PC-9 (cell line): ENCODE data around the gene ZNRF3. TPM values are rescaled to one million over a fixed set of nuclear protein-coding genes. Genes with fewer than 3 reads are reported as not detected.

Source experiments
- BruUV-seq: library from RNA; stranded (reverse); fragments of 400-500 nt; replicated peaks from 2 replicates; lab custom pipeline; 2021; lab: Mats Ljungman, UMichigan
- CTCF ChIA-PET: fragments of 300-600 bp; sonication (Branson Sonifier 250); formaldehyde crosslinking; loops from one replicate; lab custom pipeline; 2022; ENCODE audit warnings: antibody characterized with exemption; lab: Charles Lee
- POLR2A ChIA-PET: fragments of 300-600 bp; sonication (Branson Sonifier 250); formaldehyde crosslinking; loops from one replicate; lab custom pipeline; 2022; ENCODE audit warnings: antibody characterized with exemption; ENCODE audit not compliant: unreplicated experiment; lab: Charles Lee
- DNase-seq, 2 experiments: peaks; one replicate each; pipeline versions ENCODE4 v3.0.0 to v3.0.0-alpha.2; 2015 to 2022; ENCODE audit warnings: mixed read lengths in 1 of 2
- H2AFZ ChIP-seq: fragments of 200-600 bp; sonication (generic); 2 replicates; pipeline ENCODE4 v1.8.1; 2017; ENCODE audit warnings: antibody characterized with exemption
- H3F3A ChIP-seq: fragments of 200-600 bp; sonication (generic); 2 replicates; pipeline ENCODE4 v1.8.1; 2017; ENCODE audit warnings: antibody characterized with exemption, mild to moderate bottlenecking, low read depth; ENCODE audit not compliant: insufficient read depth
- H3K27ac ChIP-seq: fragments of 200-600 bp; sonication (generic); 2 replicates; pipeline ENCODE4 v1.6.1; 2016; ENCODE audit warnings: mixed run types
- H3K27me3 ChIP-seq: fragments of 200-600 bp; sonication (generic); 2 replicates; pipeline ENCODE4 v1.6.1; 2016; ENCODE audit warnings: low read depth, mixed run types; ENCODE audit not compliant: insufficient read depth
- H3K36me3 ChIP-seq: fragments of 200-600 bp; sonication (generic); 2 replicates; pipeline ENCODE4 v1.6.1; 2016; ENCODE audit warnings: low read depth, mixed run types
- H3K4me1 ChIP-seq: fragments of 200-600 bp; sonication (generic); replicated peaks from 2 replicates; pipeline ENCODE4 v1.6.1; 2016; ENCODE audit warnings: mixed run types; ENCODE audit not compliant: insufficient read depth
- H3K4me2 ChIP-seq: fragments of 200-600 bp; sonication (generic); 2 replicates; pipeline ENCODE4 v1.6.1; 2017; ENCODE audit warnings: mixed run types
- H3K4me3 ChIP-seq: fragments of 200-600 bp; sonication (generic); 2 replicates; pipeline ENCODE4 v1.6.1; 2016; ENCODE audit warnings: mixed run types
- H3K79me2 ChIP-seq: fragments of 200-600 bp; sonication (generic); 2 replicates; pipeline ENCODE4 v1.6.1; 2017; ENCODE audit warnings: low read depth, mixed run types
- H3K9me2 ChIP-seq: fragments of 200-600 bp; sonication (generic); 2 replicates; pipeline ENCODE4 v1.8.1; 2017; ENCODE audit warnings: mild to moderate bottlenecking; ENCODE audit not compliant: insufficient read depth
- H3K9me3 ChIP-seq: fragments of 200-600 bp; sonication (generic); 2 replicates; pipeline ENCODE4 v1.8.1; 2016; ENCODE audit warnings: low read depth; ENCODE audit not compliant: insufficient read depth
- H4K20me1 ChIP-seq: fragments of 200-600 bp; sonication (generic); 2 replicates; pipeline ENCODE4 v1.8.1; 2017; ENCODE audit not compliant: insufficient read depth
- CTCF ChIP-seq: fragments of 200-600 bp; sonication (generic); conservative IDR thresholded peaks from 2 replicates; pipeline ENCODE4 v1.6.1; 2017; ENCODE audit warnings: mixed run types, antibody characterized with exemption, mild to moderate bottlenecking, moderate library complexity
- EZH2 ChIP-seq: fragments of 200-600 bp; sonication (generic); IDR thresholded peaks from 2 replicates; pipeline ENCODE4 v1.8.0; 2017; ENCODE audit warnings: antibody characterized with exemption, low read depth
- intact Hi-C: fragments of 100-400 bp; cut with micrococcal nuclease; formaldehyde crosslinking; loops from one replicate; pipeline ENCODE4 v1.10.0; 2022; ENCODE audit not compliant: unreplicated experiment
- total RNA-seq: library from RNA; stranded (reverse); gene quantifications from 2 replicates; pipeline ENCODE4 v1.2.3, GENCODE V29; 2021

The ZNRF3 gene
- total RNA-seq, 1 experiment from 2014 or later, result 5.2 TPM

- CTCF ChIA-PET, result interaction anchor here (0.6 kb wide), 1 partner anchor 96 kb away, joined by 6 read pairs; no protein-coding TSS in a partner anchor
- H3K27ac ChIP-seq, result no peak overlapping the region
- no peaks in the 10 kb centered on the region for H3F3A ChIP-seq
- POLR2A ChIA-PET, result no interaction called here
- DNase-seq, result no peak
- H3K9me2 ChIP-seq, result no peaks in the 10 kb centered on the region; the same call in 1 of the 2 replicates
- H3K4me1 ChIP-seq, result peaks cover 14% of the 10 kb centered on the region
- no peaks in the 10 kb centered on the region for H3K27me3 ChIP-seq
- H3K4me3 ChIP-seq, result no peak overlapping the region
- no peaks in the 10 kb centered on the region for H3K36me3 ChIP-seq
- no TSS peak for BruUV-seq
- H3K9me3 ChIP-seq, result no peaks in the 10 kb centered on the region
- intact Hi-C loops, result no loop called here
- TF ChIP-seq CTCF, result no peak
- no peak for TF ChIP-seq EZH2
- H3K4me2 ChIP-seq, result no peak overlapping the region
- H3K79me2 ChIP-seq, result 0 out of 2 replicates have a peak, but pooled peaks cover 7% of the 10 kb centered on the region
- H2AFZ ChIP-seq, result no peak overlapping the region
- H4K20me1 ChIP-seq, result peaks cover 7% of the 10 kb centered on the region; the same call in 1 of the 2 replicates
These were observed 95.8 kb downstream of the ZNRF3 start for GRCh38 chr22:28978863-28979796.

GRCh38 chr22:28980326-28980725 is 97.0 kb downstream of the ZNRF3 start:
- no peaks in the 10 kb centered on the region for H3K27me3 ChIP-seq
- peaks cover 13% of the 10 kb centered on the region; the same call in 1 of the 2 replicates for H4K20me1 ChIP-seq
- no peak overlapping the region for H3K4me3 ChIP-seq
- H3K36me3 ChIP-seq, result no peaks in the 10 kb centered on the region
- TF ChIP-seq CTCF (no peak), EZH2 (no peak)
- 0 out of 2 replicates have a peak, but pooled peaks cover 7% of the 10 kb centered on the region for H3K79me2 ChIP-seq
- H3K27ac ChIP-seq, result no peak overlapping the region
- no peaks in the 10 kb centered on the region for H3F3A ChIP-seq
- H3K4me1 ChIP-seq, result peaks cover 15% of the 10 kb centered on the region
- no TSS peak for BruUV-seq
- no peaks in the 10 kb centered on the region; the same call in 1 of the 2 replicates for H3K9me2 ChIP-seq
- no peak overlapping the region for H3K4me2 ChIP-seq
- H3K9me3 ChIP-seq, result no peaks in the 10 kb centered on the region
- DNase-seq, result no peak
- H2AFZ ChIP-seq, result no peak overlapping the region
- intact Hi-C loops, result no loop called here
- CTCF ChIA-PET, result no interaction called here
- POLR2A ChIA-PET, result no interaction called here

GRCh38 chr22:28981818-28982499 is 98.6 kb downstream of the ZNRF3 start:
- H3K9me3 ChIP-seq, result no peaks in the 10 kb centered on the region

More at GRCh38 chr22:28981818-28982499, 98.6 kb downstream of the ZNRF3 start:
- H3K79me2 ChIP-seq, result 0 out of 2 replicates have a peak, but pooled peaks cover 7% of the 10 kb centered on the region
- peaks cover 21% of the 10 kb centered on the region for H3K4me1 ChIP-seq
- H2AFZ ChIP-seq, result no peak overlapping the region
- ChIA-PET CTCF (no interaction called here), POLR2A (no interaction called here)
- peaks cover 10% of the 10 kb centered on the region; the same call in 1 of the 2 replicates for H4K20me1 ChIP-seq
- no peak overlapping the region for H3K27ac ChIP-seq
- intact Hi-C loops, result no loop called here
- H3K4me2 ChIP-seq, result no peak overlapping the region
- peaks cover under 1% of the 10 kb centered on the region; the same call in 1 of the 2 replicates for H3K36me3 ChIP-seq
- no peaks in the 10 kb centered on the region for H3F3A ChIP-seq
- H3K27me3 ChIP-seq, result no peaks in the 10 kb centered on the region
- DNase-seq, result no peak
- H3K9me2 ChIP-seq, result no peaks in the 10 kb centered on the region; the same call in 1 of the 2 replicates
- no TSS peak for BruUV-seq
- H3K4me3 ChIP-seq, result no peak overlapping the region
- no peak for TF ChIP-seq CTCF
- no peak for TF ChIP-seq EZH2
